SK-N-DZ (cell line): ENCODE measurements around the gene CRKL.
"Not testable (repeated sequence)": the region's sequence is repeated elsewhere in the genome, so short reads cannot be mapped to it uniquely, and the experiment has no call there.

Experiments used
- DNase-seq: peaks from one replicate; pipeline ENCODE4 v3.0.0-alpha.2; 2015; ENCODE audit warnings: low spot score

CRKL gene

GRCh38 chr22:20933910-20934309, 16.7 kb downstream of the CRKL start:
- DNase-seq = no peak

GRCh38 chr22:20935049-20935448, 17.8 kb downstream of the CRKL start:
- DNase-seq = not testable (repeated sequence)

GRCh38 chr22:20935780-20936539, 18.8 kb downstream of the CRKL start:
- DNase-seq = not testable (repeated sequence)

- DNase-seq = no peak
Measured at GRCh38 chr22:20937031-20937793, 20.0 kb downstream of the CRKL start.

GRCh38 chr22:20937794-20938671, 20.8 kb downstream of the CRKL start:
- DNase-seq = no peak

GRCh38 chr22:20939457-20940185, 22.4 kb downstream of the CRKL start:
- DNase-seq = not testable (repeated sequence)

- no peak for DNase-seq
Measured at GRCh38 chr22:20940186-20940651, 23.0 kb downstream of the CRKL start.

GRCh38 chr22:20940904-20941385, 23.7 kb downstream of the CRKL start:
- no peak for DNase-seq

GRCh38 chr22:20942203-20942902, 25.1 kb downstream of the CRKL start:
- DNase-seq = not testable (repeated sequence)

- no peak for DNase-seq
Measured at GRCh38 chr22:20943104-20943933, 26.1 kb downstream of the CRKL start.

- DNase-seq = no peak
Measured at GRCh38 chr22:20944042-20944441, 26.8 kb downstream of the CRKL start.

GRCh38 chr22:20945578-20945934, 28.3 kb downstream of the CRKL start:
- no peak for DNase-seq

- no peak for DNase-seq
Measured at GRCh38 chr22:20946080-20946986, 29.1 kb downstream of the CRKL start.

GRCh38 chr22:20946991-20947390, 29.8 kb downstream of the CRKL start:
- no peak for DNase-seq

- no peak for DNase-seq
Measured at GRCh38 chr22:20948450-20948849, 31.2 kb downstream of the CRKL start.

GRCh38 chr22:20948989-20949388, 31.8 kb downstream of the CRKL start:
- DNase-seq = no peak

GRCh38 chr22:20949698-20950183, 32.5 kb downstream of the CRKL start:
- no peak for DNase-seq
